ENCODE measurements around the gene CFAP65. TPM values are rescaled to one million over a fixed set of nuclear protein-coding genes. Genes with fewer than 3 reads are reported as not detected.

The CFAP65 gene
- total and polyA plus RNA-seq, 2 of the 13 experiments (the other 11 are each of a cell fraction or from before 2014, with no cell fraction given), result 0.05 TPM; not detected in 1

GRCh38 chr2:219002395-219003266 lies 38.7 kb downstream of the CFAP65 start (continued):
- TF ChIP-seq THAP7 (CRISPR knock-in tag; IDR thresholded peaks at IDR 0.05), result no peak
- TF ChIP-seq TCF12 (IDR thresholded peaks at IDR 0.05), result no peak
- TF ChIP-seq TCF12 (CRISPR knock-in tag; IDR thresholded peaks at IDR 0.05), result no peak; the same call in 1 of the 2 replicates
- 0 out of 2 replicates have a peak, but pooled peaks have one; percentile 11 for TF ChIP-seq DMAP1 (CRISPR knock-in tag; IDR thresholded peaks at IDR 0.05)
- TF ChIP-seq FUBP1 (CRISPR knock-in tag; IDR thresholded peaks at IDR 0.05; ENCODE audit: borderline replicate concordance), result no peak
- no peak for TF ChIP-seq ZBTB26 (CRISPR knock-in tag; IDR thresholded peaks at IDR 0.05; ENCODE audit: borderline replicate concordance)
- TF ChIP-seq RNF219 (CRISPR knock-in tag; IDR thresholded peaks at IDR 0.05), result no peak
- peak; percentile 5; the same call in 1 of the 2 replicates for TF ChIP-seq ZNF790 (CRISPR knock-in tag; IDR thresholded peaks at IDR 0.05; ENCODE audit: borderline replicate concordance)
- TF ChIP-seq ZFY (CRISPR knock-in tag; IDR thresholded peaks at IDR 0.05), result peak; percentile 15
- TF ChIP-seq AGO2 (optimal IDR thresholded peaks at IDR 0.05; ENCODE audit: low read depth, low read length), result no peak
- TF ChIP-seq BCL6 (CRISPR knock-in tag; IDR thresholded peaks at IDR 0.05), result 0 out of 2 replicates have a peak, but pooled peaks have one; percentile 48
- TF ChIP-seq ISX (CRISPR knock-in tag; conservative IDR thresholded peaks at IDR 0.05), result no peak
- TF ChIP-seq PPARG (CRISPR knock-in tag; conservative IDR thresholded peaks at IDR 0.05), result peak; percentile 79
- TF ChIP-seq CCDC6 (CRISPR knock-in tag; IDR thresholded peaks at IDR 0.05), result 0 out of 2 replicates have a peak, but pooled peaks have one; percentile 42
- TF ChIP-seq HDAC2 (CRISPR knock-in tag; IDR thresholded peaks at IDR 0.05), result peak; percentile 11; the same call in 1 of the 2 replicates
- TF ChIP-seq FOXO1 (CRISPR knock-in tag; IDR thresholded peaks at IDR 0.05), result peak; percentile 43
- TF ChIP-seq ZNF580 (CRISPR knock-in tag; IDR thresholded peaks at IDR 0.05; ENCODE audit: borderline replicate concordance, low read depth), result 0 out of 2 replicates have a peak, but pooled peaks have one; percentile 23
- peak; percentile 24; the same call in 1 of the 2 replicates for TF ChIP-seq GABPB1 (CRISPR knock-in tag; IDR thresholded peaks at IDR 0.05)
- no peak for TF ChIP-seq ZNF274 (CRISPR knock-in tag; IDR thresholded peaks at IDR 0.05)
- 0 out of 2 replicates have a peak, but pooled peaks have one; percentile 54 for TF ChIP-seq ZNF713 (CRISPR knock-in tag; IDR thresholded peaks at IDR 0.05)
- TF ChIP-seq MEF2D (CRISPR knock-in tag; IDR thresholded peaks at IDR 0.05), result 0 out of 2 replicates have a peak, but pooled peaks have one; percentile 13

Measured in HepG2 (cell line).